Activated CD8-positive, alpha-beta memory T cell treated with anti-CD3 and anti-CD28 coated beads, Interleukin-2, amount 10 ng/mL, durations not matched to agents 7 days and 5 days (primary cell): ENCODE results near the gene CDK5RAP3. TPM values are rescaled to one million over a fixed set of nuclear protein-coding genes. Genes with fewer than 3 reads are reported as not detected.

Source experiments
- ATAC-seq: fragments of 150-1000 bp; cut with Tn5 transposase; one replicate; pipeline ENCODE4 v1.10.0; 2021; ENCODE audit warnings: moderate library complexity
- CTCF ChIA-PET: fragments of 350-600 bp; sonication (Branson Sonifier 250); formaldehyde crosslinking; loops from one replicate; lab custom pipeline; 2021; ENCODE audit warnings: antibody characterized with exemption; lab: Charles Lee
- DNase-seq: peaks from one replicate; pipeline ENCODE4 v3.0.0-alpha.2; 2020
- H3K27ac Mint-ChIP-seq: one replicate; pipeline ENCODE4 v1.8.0; 2021; ENCODE audit warnings: mild to moderate bottlenecking, mixed read lengths
- H3K27me3 Mint-ChIP-seq: one replicate; pipeline ENCODE4 v1.8.0; 2021; ENCODE audit warnings: mixed read lengths
- H3K36me3 Mint-ChIP-seq: one replicate; pipeline ENCODE4 v1.8.0; 2021; ENCODE audit warnings: mild to moderate bottlenecking, mixed read lengths
- H3K4me1 Mint-ChIP-seq: one replicate; pipeline ENCODE4 v1.8.0; 2021; ENCODE audit warnings: mixed read lengths
- H3K4me3 Mint-ChIP-seq: one replicate; pipeline ENCODE4 v1.8.0; 2021; ENCODE audit warnings: mild to moderate bottlenecking, moderate library complexity, mixed read lengths
- H3K9me3 Mint-ChIP-seq: one replicate; pipeline ENCODE4 v1.8.0; 2022; ENCODE audit warnings: low read depth, mixed read lengths
- total RNA-seq, 2 experiments: library from RNA; stranded (reverse); gene quantifications; one replicate each; pipeline ENCODE4 v1.2.3, GENCODE V29; 2021

The CDK5RAP3 gene
- total RNA-seq, 2 experiments from 2014 or later, result 215 to 262 TPM

DNA sequence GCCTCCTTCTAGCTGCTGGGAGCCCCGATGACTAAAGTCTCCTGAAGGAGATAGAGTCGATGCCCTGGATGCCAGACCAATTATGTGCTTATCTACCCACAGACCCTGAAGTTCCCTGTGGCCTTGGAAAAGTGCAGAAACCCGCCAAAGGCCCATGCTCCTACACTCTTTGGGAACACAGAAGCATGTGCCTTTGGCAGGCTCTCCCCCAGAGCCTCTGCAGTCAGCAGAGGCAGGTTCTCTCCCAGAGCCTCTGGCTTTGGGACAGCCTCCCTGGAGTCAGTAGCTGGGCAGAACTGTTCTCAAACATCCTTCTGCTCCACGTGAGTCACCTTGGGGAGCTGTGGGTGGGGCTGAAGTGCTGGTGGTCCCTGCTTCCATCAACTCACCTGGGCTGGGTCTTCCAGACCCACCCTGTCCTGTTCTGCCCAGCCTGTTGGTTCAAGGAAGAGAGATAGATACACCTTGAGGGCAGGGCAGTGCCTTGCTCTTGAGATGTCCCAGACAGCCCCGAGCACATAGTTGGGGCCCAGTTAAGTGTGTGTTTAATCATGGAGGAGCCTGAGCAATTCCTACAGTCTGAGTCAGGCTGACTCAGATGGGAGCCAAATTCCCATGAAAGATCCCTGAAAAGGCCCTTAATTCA is 3.2 kb upstream of the CDK5RAP3 start:
- H3K27ac Mint-ChIP-seq, result no peak overlapping the region
- H3K4me1 Mint-ChIP-seq, result peaks cover 22% of the 10 kb centered on the region
- no peak overlapping the region for H3K4me3 Mint-ChIP-seq
- DNase-seq, result no peak
- CTCF ChIA-PET, result interaction anchor here (0.6 to 15.7 kb wide), 4 partner anchors 11 to 144 kb away, joined by 3 to 383 read pairs (median 38); partner anchors contain the start of genes PNPO and PRR15L
- peaks cover 2% of the 10 kb centered on the region for H3K36me3 Mint-ChIP-seq
- ATAC-seq, result no peak
- peaks cover 2% of the 10 kb centered on the region for H3K27me3 Mint-ChIP-seq
- H3K9me3 Mint-ChIP-seq, result no peaks in the 10 kb centered on the region

GRCh38 chr17:47968836-47969235 is 2.1 kb upstream of the CDK5RAP3 start:
- CTCF ChIA-PET, result interaction anchor here (0.6 to 15.7 kb wide), 5 partner anchors 10 to 126 kb away, joined by 3 to 383 read pairs (median 34); partner anchors contain the start of genes PNPO, PRR15L and SCRN2
- Mint-ChIP-seq H3K27me3 (peaks cover 2% of the 10 kb centered on the region), H3K4me3 (no peak overlapping the region), H3K27ac (no peak overlapping the region), H3K4me1 (peaks cover 30% of the 10 kb centered on the region), H3K9me3 (no peaks in the 10 kb centered on the region), H3K36me3 (peaks cover 4% of the 10 kb centered on the region)
- DNase-seq, result no peak
- ATAC-seq, result no peak

DNA sequence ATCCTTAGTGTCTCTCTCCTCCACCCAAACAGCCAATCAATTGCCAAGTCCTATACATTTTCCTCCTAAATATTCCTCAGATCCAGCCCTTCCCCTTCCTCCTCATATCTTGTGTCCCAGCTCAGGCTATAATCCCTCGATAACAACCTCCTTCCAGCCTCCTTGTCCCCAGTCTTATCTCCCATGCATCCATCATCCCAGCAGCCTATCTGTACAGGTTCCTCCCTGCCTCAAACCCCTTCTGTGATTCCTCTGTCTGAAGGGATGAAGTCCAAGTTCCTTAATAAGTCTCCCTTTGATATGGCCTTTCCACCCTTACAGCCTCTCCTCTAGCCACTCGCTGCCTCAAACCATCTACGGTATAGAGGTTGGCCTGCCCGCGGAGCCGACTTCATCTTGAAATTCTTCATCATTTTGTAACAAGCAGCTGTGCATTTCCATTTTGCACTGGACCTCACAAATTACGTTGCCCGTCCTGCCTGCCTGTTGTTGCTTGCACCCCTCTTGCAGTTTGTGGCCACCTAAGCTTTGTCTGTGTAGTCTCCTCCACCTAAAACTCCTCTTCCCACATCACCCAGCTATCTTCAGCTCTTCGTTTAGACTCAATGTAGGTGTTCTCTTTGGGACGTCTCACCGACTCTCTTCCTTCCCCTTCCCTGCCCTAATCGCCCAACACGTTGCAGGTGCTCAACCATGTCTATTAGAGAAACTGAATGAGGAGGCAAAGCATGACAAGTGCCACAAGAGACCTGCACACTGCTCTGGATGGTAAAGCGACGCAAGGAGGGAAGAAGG is 786 bp upstream of the CDK5RAP3 start:
- Mint-ChIP-seq H3K27ac (peak overlapping the region; percentile 64), H3K36me3 (peaks cover 7% of the 10 kb centered on the region), H3K4me3 (peak overlapping the region; percentile 93), H3K4me1 (peaks cover 30% of the 10 kb centered on the region), H3K27me3 (peaks cover 2% of the 10 kb centered on the region), H3K9me3 (no peaks in the 10 kb centered on the region)
- ATAC-seq (no peak), DNase-seq (no peak)
- CTCF ChIA-PET, result interaction anchor here (0.5 to 15.7 kb wide), 32 partner anchors 8 to 541 kb away, joined by 3 to 383 read pairs (median 5); partner anchors contain the start of genes LRRC46, MRPL10, NFE2L1 and PNPO

DNA sequence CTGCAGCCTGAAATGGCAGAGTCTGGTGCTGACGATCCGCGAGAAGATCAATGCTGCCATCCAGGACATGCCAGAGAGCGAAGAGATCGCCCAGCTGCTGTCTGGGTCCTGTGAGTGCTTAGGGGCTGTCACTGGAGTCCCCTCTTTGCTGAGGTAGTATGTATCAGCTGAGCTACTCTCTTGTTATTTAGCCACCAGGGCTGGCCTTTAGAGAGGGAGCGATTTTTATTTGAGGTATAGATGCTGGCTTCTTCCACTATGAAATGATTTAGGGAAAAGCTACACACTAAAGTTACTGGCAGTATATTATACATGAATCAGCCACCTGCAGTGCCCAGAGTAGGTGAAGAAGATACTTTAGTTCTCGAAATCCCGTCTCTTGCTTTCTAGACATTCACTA is 2.6 kb downstream of the CDK5RAP3 start:
- Mint-ChIP-seq H3K27ac (no peak overlapping the region), H3K27me3 (no peaks in the 10 kb centered on the region), H3K4me3 (no peak overlapping the region), H3K36me3 (peaks cover 25% of the 10 kb centered on the region), H3K4me1 (peaks cover 28% of the 10 kb centered on the region), H3K9me3 (no peaks in the 10 kb centered on the region)
- CTCF ChIA-PET, result interaction anchor here (1.9 to 15.7 kb wide), 3 partner anchors 25 to 135 kb away, joined by 4 to 383 read pairs (median 71); partner anchors contain the start of genes PNPO, PRR15L and SNX11
- DNase-seq, result no peak
- ATAC-seq, result no peak

DNA sequence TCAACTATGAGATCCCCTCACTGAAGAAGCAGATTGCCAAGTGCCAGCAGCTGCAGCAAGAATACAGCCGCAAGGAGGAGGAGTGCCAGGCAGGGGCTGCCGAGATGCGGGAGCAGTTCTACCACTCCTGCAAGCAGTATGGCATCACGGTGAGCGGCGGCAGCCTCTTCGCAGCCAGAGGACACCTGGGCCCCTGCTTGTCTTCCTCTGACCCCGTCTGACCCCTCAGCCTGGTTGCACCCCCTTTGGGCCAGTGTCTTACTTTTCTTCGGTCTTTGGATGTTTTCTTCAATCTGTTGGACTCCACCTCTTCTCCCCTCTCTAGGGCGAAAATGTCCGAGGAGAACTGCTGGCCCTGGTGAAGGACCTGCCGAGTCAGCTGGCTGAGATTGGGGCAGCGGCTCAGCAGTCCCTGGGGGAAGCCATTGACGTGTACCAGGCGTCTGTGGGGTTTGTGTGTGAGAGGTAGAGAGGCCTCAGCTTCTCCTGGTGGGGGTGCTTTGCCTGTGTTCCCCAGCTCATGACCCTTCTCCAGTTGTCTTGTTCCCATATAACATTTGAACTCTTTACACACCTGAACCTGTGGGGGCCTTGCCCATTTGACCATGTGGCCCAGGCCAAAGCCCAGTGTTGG is 4.4 kb downstream of the CDK5RAP3 start:
- Mint-ChIP-seq H3K4me1 (peaks cover 21% of the 10 kb centered on the region), H3K27ac (peak overlapping the region; percentile 24), H3K4me3 (no peak overlapping the region), H3K27me3 (no peaks in the 10 kb centered on the region), H3K36me3 (peaks cover 35% of the 10 kb centered on the region), H3K9me3 (no peaks in the 10 kb centered on the region)
- ATAC-seq, result no peak
- no peak for DNase-seq
- CTCF ChIA-PET, result interaction anchor here (1.0 to 15.7 kb wide), 4 partner anchors 27 to 46 kb away, joined by 3 to 383 read pairs (median 8); partner anchors contain the start of genes PNPO and PRR15L

DNA sequence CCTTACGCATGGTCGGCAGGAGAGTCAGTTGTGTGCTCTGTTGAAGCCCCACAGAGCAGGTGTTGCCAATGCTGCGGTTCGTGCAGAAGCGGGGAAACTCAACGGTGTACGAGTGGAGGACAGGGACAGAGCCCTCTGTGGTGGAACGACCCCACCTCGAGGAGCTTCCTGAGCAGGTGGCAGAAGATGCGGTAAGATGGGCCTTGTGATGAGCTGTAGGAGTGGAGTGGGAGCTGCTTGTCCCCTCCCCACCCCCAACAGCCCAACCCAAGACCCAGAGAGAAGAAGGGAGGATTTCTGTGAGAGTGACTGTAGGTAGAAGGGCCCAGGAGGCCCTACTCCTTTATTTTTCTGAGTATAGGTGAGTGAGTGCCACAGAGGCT is 4.9 kb downstream of the CDK5RAP3 start:
- ATAC-seq (no peak), DNase-seq (no peak)
- Mint-ChIP-seq H3K4me1 (peaks cover 22% of the 10 kb centered on the region), H3K4me3 (no peak overlapping the region), H3K36me3 (peaks cover 40% of the 10 kb centered on the region), H3K9me3 (no peaks in the 10 kb centered on the region), H3K27ac (peak overlapping the region; percentile 24), H3K27me3 (no peaks in the 10 kb centered on the region)
- CTCF ChIA-PET, result interaction anchor here (1.0 to 15.7 kb wide), 4 partner anchors 27 to 45 kb away, joined by 3 to 383 read pairs (median 8); partner anchors contain the start of genes PNPO and PRR15L

GRCh38 chr17:47978324-47978723 is 7.4 kb downstream of the CDK5RAP3 start:
- peak; percentile 83 for ATAC-seq
- H3K4me1 Mint-ChIP-seq, result peaks cover 30% of the 10 kb centered on the region
- no peak overlapping the region for H3K27ac Mint-ChIP-seq
- H3K27me3 Mint-ChIP-seq, result no peaks in the 10 kb centered on the region
- DNase-seq, result peak; percentile 76
- no peak overlapping the region for H3K4me3 Mint-ChIP-seq
- CTCF ChIA-PET, result interaction anchor here (0.6 to 15.7 kb wide), 23 partner anchors 8 to 671 kb away, joined by 3 to 383 read pairs (median 6); partner anchors contain the start of genes CDK5RAP3, PNPO, PRR15L and SCRN2
- H3K9me3 Mint-ChIP-seq, result no peaks in the 10 kb centered on the region
- H3K36me3 Mint-ChIP-seq, result peaks cover 50% of the 10 kb centered on the region

GRCh38 chr17:47980541-47980940 is 9.6 kb downstream of the CDK5RAP3 start:
- Mint-ChIP-seq H3K9me3 (no peaks in the 10 kb centered on the region), H3K4me1 (peaks cover 31% of the 10 kb centered on the region), H3K27me3 (no peaks in the 10 kb centered on the region), H3K4me3 (no peak overlapping the region), H3K36me3 (peaks cover 49% of the 10 kb centered on the region), H3K27ac (no peak overlapping the region)
- CTCF ChIA-PET, result interaction anchor here (1.0 to 15.7 kb wide), 7 partner anchors 10 to 93 kb away, joined by 3 to 383 read pairs (median 10); partner anchors contain the start of genes CDK5RAP3, PNPO and PRR15L
- no peak for DNase-seq
- ATAC-seq, result no peak

DNA sequence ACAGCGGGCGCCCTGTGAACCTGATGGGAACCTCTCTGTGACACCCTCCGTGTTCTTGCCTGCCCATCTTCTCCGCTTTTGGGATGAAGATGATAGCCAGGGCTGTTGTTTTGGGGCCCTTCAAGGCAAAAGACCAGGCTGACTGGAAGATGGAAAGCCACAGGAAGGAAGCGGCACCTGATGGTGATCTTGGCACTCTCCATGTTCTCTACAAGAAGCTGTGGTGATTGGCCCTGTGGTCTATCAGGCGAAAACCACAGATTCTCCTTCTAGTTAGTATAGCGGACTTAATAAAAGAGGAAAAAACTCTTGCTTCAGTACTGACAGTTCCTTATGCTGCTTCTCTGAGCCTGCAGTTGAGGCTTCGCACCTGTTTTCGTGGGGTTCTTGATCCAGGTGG is 10.5 kb downstream of the CDK5RAP3 start:
- peaks cover 45% of the 10 kb centered on the region for H3K36me3 Mint-ChIP-seq
- CTCF ChIA-PET, result interaction anchor here (0.8 to 15.7 kb wide), 9 partner anchors 10 to 141 kb away, joined by 3 to 383 read pairs (median 7); partner anchors contain the start of genes CDK5RAP3, PNPO, PRR15L and SCRN2
- H3K27me3 Mint-ChIP-seq, result no peaks in the 10 kb centered on the region
- no peak overlapping the region for H3K4me3 Mint-ChIP-seq
- H3K27ac Mint-ChIP-seq, result no peak overlapping the region
- no peaks in the 10 kb centered on the region for H3K9me3 Mint-ChIP-seq
- peaks cover 31% of the 10 kb centered on the region for H3K4me1 Mint-ChIP-seq
- DNase-seq (peak; percentile 63), ATAC-seq (peak; percentile 24)

GRCh38 chr17:47982091-47982617 is 11.2 kb downstream of the CDK5RAP3 start:
- CTCF ChIA-PET, result interaction anchor here (1.1 to 3.8 kb wide), 5 partner anchors 11 to 141 kb away, joined by 3 to 25 read pairs (median 7); partner anchors contain the start of genes CDK5RAP3 and SCRN2
- no peaks in the 10 kb centered on the region for H3K9me3 Mint-ChIP-seq
- no peak for DNase-seq
- peaks cover 31% of the 10 kb centered on the region for H3K4me1 Mint-ChIP-seq
- H3K27me3 Mint-ChIP-seq, result no peaks in the 10 kb centered on the region
- no peak overlapping the region for H3K4me3 Mint-ChIP-seq
- peaks cover 40% of the 10 kb centered on the region for H3K36me3 Mint-ChIP-seq
- ATAC-seq, result no peak
- H3K27ac Mint-ChIP-seq, result no peak overlapping the region

DNA sequence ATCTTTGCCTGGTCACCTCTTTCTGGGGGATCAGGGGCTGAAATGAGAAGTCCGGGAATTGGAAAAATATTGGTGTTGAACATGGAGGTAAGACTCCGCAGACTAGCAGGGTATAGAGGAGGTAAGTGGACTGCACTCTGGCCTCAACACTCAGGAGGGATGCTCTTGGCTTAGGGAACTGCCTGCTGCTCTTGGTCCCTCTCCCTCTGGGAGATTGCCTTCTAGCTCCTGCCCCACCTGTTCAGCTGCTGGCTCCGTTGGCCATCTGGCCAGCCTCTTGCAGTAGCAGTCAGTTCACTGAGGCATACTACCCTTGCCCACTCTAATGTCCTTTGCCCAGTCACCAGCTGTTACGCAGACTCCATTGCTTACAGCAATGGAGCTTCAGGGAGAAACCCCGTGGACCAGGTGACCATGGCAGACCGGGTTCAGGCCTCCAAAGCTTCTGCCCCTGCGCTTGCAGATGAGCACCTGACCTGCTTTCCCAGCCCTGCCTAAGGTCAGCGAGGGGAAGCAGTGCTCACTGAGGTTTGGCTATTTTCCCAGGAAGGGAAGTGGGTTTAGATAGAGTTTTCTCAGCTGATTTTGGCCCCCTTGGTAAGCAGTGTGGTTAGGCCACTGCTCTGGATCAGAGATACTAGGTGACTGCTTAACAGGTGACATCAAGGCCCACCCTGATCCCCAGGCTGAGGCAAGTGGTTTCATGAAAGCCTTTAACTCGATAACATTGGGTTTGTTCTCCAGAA is 11.9 kb downstream of the CDK5RAP3 start:
- Mint-ChIP-seq H3K27ac (no peak overlapping the region), H3K9me3 (no peaks in the 10 kb centered on the region)
- CTCF ChIA-PET, result interaction anchor here (0.8 to 3.8 kb wide), 4 partner anchors 11 to 132 kb away, joined by 3 to 25 read pairs (median 3); partner anchors contain the start of gene CDK5RAP3

More for the DNA sequence above, 11.9 kb downstream of the CDK5RAP3 start:
- Mint-ChIP-seq H3K36me3 (peaks cover 35% of the 10 kb centered on the region), H3K27me3 (no peaks in the 10 kb centered on the region), H3K4me3 (no peak overlapping the region), H3K4me1 (peaks cover 31% of the 10 kb centered on the region)
- DNase-seq (no peak), ATAC-seq (no peak)
